DOHH2 (cell line): ENCODE data around the gene ZNRD2.
A peak's percentile ranks its signal among the peaks of the same experiment; 100 is the strongest.

Experiments
- CTCF ChIP-seq: fragments of 200-600 bp; sonication (generic); IDR thresholded peaks from one replicate; pipeline ENCODE4 v1.5.1; 2014; ENCODE audit warnings: antibody characterized with exemption, mild to moderate bottlenecking, low read depth, low read length; ENCODE audit not compliant: poor library complexity, severe bottlenecking
- EZH2phosphoT487 ChIP-seq: fragments of 200-600 bp; sonication (generic); IDR thresholded peaks from 2 replicates; pipeline ENCODE4 v1.6.1; 2017; ENCODE audit warnings: borderline replicate concordance, mild to moderate bottlenecking, antibody characterized with exemption, low read length, moderate library complexity, mixed read lengths

GRCh38 chr11:65530157-65530496 is 40.1 kb upstream of the ZNRD2 start:
- TF ChIP-seq EZH2phosphoT487 (no peak), CTCF (peak; percentile 50)
